Pons (tissue), 1 donor: ENCODE measurements around the gene ACOXL.

Source experiments
- DNase-seq: peaks from one replicate; pipeline ENCODE4 v3.0.0-alpha.2; 2016; ENCODE audit warnings: low spot score

The ACOXL gene

DNA sequence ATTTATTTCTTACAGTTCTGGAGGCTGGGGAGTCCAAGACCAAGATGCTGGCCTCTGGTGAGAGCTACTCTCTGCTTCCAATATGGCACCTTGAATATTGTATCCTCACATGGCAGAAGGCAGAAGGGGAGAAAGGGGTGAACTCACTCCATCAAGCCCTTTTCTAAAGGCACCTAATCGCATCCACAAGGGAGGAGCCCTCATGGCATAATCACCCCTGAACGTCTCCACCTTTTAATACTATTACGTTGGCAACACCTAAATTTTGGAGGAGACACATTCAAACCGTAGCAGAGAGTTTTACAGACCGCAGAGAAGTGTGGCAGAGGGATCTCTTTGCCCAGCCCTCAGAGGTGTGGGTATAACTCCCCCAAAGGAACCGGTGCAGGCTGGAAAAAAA is 245.8 kb downstream of the ACOXL start:
- DNase-seq = no peak

- DNase-seq = no peak
These were observed 246.5 kb downstream of the ACOXL start for GRCh38 chr2:110978756-110979470.

GRCh38 chr2:110979471-110980338 is 247.3 kb downstream of the ACOXL start:
- no peak for DNase-seq

GRCh38 chr2:110980339-110981062 is 248.1 kb downstream of the ACOXL start:
- no peak for DNase-seq

- no peak for DNase-seq
These were observed 250.8 kb downstream of the ACOXL start for GRCh38 chr2:110983133-110983532.

- no peak for DNase-seq
These were observed 252.5 kb downstream of the ACOXL start for GRCh38 chr2:110984694-110985490.

GRCh38 chr2:110990440-110990839 is 258.1 kb downstream of the ACOXL start:
- DNase-seq = no peak

DNA sequence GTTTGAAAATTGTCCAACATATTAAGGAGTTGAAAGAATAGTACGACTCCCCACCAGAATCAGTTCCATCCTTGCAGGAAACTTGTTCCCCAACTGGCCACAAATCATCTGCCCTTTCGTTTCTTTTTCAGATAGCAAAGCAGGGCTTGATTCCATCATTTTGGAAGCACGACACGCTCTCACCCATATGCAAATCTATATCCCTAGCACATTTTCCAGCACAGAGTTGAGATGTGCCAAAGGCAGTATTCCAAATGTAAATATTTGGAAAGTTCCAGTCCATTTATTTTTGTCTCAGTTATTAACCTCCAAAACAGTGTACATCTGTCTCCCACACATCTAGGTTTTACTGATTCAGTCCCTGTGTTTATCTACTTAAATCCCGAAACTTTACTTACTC is 259.5 kb downstream of the ACOXL start:
- no peak for DNase-seq

- no peak for DNase-seq
These were observed 260.5 kb downstream of the ACOXL start for GRCh38 chr2:110992886-110993285.

- DNase-seq = no peak
These were observed 261.3 kb downstream of the ACOXL start for GRCh38 chr2:110993557-110994231.

DNA sequence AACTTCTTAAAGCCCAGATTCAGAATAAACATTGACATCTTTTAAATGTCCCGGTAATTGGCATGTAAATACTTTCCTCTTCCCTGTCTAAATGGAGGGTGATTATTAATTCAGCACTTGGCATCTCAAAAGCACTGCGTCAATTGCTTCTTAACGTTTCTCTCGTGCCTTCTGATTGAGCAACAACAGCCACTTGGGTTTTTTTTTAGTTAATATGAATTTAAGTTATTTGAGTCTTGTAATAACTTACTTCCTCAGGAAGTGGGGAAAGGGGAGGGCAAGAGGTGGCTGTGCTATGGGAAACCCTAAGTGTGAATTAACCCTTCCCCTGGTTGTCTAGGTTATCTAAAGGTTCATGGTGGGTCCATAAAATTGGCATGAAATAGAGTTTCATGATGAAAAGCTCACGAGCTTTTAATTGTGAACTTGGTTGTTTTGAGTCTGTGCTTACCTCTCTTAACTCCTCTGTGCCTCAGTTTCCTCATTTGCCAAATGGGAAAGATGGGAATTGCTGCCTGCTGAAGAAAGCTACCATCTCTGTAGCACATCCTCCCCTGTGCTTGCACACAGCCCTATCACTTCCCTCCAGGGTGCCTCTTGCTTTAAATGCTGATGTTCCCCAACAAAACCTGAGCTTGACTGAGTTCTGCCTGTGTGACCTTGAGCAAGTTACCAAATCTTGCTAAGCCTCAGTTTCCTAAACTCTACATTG is 262.0 kb downstream of the ACOXL start:
- no peak for DNase-seq

DNA sequence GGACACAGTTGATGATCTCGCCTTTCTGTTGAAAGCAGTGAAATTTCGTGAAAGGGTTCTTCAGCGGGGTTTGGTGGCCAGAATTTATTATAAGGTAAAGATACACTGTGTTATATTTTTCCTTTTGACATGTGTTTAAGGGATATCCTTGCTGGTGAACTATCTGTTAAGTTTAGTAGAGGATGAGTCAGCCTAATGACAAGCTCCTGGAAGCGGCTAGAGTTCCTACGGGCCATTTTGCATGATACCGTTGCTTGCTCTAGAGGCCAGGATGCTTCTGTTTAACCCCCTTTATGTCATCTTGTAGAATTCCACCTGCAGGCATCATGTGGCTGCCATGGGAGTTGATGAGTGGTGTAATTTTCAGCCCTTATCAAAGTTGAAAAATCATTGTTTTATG is 263.5 kb downstream of the ACOXL start:
- no peak for DNase-seq

DNA sequence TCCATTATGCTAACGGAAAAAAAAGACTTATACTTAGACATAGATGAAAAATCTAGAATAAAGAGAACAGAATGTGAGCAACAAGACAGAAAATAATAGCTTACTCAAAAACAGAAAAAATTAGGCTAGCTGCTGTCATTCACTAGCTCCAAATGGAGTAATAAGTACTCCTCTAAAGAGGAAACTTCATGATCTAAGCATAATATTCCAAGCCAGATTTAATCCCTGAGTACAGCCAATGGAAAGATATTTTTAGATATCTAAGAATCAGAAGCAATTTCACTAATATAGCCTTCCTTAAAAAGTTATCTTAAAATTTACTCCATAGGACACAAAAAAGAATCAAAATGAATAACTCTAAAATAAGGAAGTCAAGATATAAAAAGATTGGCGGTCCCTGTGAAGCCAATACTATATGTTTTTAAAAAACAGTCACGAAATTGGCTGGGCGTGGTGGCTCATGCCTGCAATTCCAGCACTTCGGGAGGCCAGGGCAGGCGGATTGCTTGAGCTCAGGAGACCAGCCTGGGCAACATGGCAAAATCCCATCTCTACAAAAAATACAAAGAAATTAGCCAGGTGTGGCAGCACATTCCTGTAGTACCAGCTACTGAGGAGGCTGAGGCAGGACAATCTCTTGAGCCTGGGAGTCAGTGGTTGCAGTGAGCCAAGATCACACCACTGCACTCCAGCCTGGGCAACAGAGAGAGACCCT is 265.1 kb downstream of the ACOXL start:
- no peak for DNase-seq

DNA sequence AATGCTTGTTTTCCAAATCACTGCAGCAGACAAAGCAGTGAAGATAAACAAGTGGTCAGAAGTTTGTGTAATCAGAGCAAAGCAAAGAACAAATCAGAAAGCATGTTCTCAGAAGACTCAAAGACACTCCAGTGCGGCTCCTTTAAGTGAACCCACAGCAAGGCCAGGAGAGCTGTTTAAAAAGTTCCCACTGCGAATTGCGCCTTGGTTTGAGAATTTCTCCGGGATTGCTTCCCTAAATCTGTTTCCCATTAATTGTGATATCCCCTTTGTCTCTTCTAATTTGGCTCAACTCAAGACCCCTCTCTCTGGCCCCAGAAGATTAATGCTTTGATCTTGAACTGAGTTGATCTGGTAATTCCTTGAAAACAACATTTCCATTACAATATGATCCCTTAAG is 265.9 kb downstream of the ACOXL start:
- DNase-seq = no peak

GRCh38 chr2:110999626-111000025 is 267.3 kb downstream of the ACOXL start:
- no peak for DNase-seq

GRCh38 chr2:111005307-111005706 is 272.9 kb downstream of the ACOXL start:
- no peak for DNase-seq

GRCh38 chr2:111005821-111006220 is 273.4 kb downstream of the ACOXL start:
- no peak for DNase-seq

- no peak for DNase-seq
These were observed 275.6 kb downstream of the ACOXL start for GRCh38 chr2:111007757-111008688.

DNA sequence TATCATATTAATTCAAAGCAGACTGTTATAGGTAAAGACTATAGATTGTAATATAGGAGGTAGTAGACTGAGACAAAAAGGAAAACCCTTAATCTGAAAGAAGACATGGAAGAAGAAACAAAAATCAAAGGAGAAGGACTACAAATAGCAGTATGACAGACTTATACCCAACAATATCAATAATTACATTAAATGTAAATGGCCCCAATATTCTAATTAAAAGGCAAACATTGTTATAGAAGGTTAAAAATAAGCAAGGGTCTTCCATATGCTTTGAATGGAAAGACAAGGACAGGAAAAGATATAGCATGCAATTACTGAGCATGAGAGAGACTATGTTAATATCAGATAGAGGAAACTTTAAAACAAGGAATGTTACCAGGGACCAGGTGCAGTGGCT is 278.8 kb downstream of the ACOXL start:
- no peak for DNase-seq
